AG04450 (cell line): Measurements from ENCODE around the gene NOL12. TPM values are rescaled to one million over a fixed set of nuclear protein-coding genes. Genes with fewer than 3 reads are reported as not detected.

Experiments used
- CTCF ChIA-PET: fragments of 300-600, 350-600 bp; formaldehyde crosslinking; extraction: SDS; loops from one replicate; lab custom pipeline; 2022; ENCODE audit warnings: antibody characterized with exemption, inconsistent platforms; lab: Charles Lee
- POLR2A ChIA-PET: fragments of 350-600 bp; formaldehyde crosslinking; extraction: SDS; loops from one replicate; lab custom pipeline; 2021; ENCODE audit warnings: antibody characterized with exemption, inconsistent platforms; lab: Yijun Ruan, JAX
- DNase-seq: peaks from one replicate; pipeline ENCODE4 v3.0.0-alpha.2; 2011; ENCODE audit warnings: low read depth, low spot score
- H3K27ac ChIP-seq: one replicate; pipeline ENCODE4 v1.5.1; 2012; ENCODE audit warnings: low read depth, low read length, control low read depth
- H3K27me3 ChIP-seq: one replicate; pipeline ENCODE4 v1.6.0; 2012; ENCODE audit warnings: low read length; ENCODE audit not compliant: control insufficient read depth, insufficient read depth
- H3K4me3 ChIP-seq: 2 replicates; pipeline ENCODE4 v1.5.1; 2011; ENCODE audit warnings: mild to moderate bottlenecking, low read depth, low read length, control low read depth
- H3K9me3 ChIP-seq: 2 replicates; pipeline ENCODE4 v1.5.1; 2012; ENCODE audit warnings: low read length; ENCODE audit not compliant: control insufficient read depth, insufficient read depth
- CTCF ChIP-seq: IDR thresholded peaks from 2 replicates; pipeline ENCODE4 v1.5.1; 2011; ENCODE audit warnings: low read depth, low read length, control low read depth, inconsistent platforms
- polyA plus RNA-seq: library from polyadenylated mRNA; depleted of rRNA; stranded (reverse); fragments of >200 nt; gene quantifications from 2 replicates; pipeline ENCODE4 v1.2.3, GENCODE V29; 2011

NOL12 gene
- polyA plus RNA-seq, 1 experiment, result 11.8 TPM

GRCh38 chr22:37663521-37664140, 22.5 kb upstream of the NOL12 start:
- ChIA-PET CTCF (interaction anchor here (0.7 to 2.1 kb wide), 4 partner anchors 13 to 55 kb away, joined by 3 to 11 read pairs (median 8); no protein-coding TSS in a partner anchor), POLR2A (interaction anchor here (0.6 to 3.9 kb wide), 6 partner anchors 12 to 144 kb away, joined by 3 to 38 read pairs (median 9); partner anchors contain the start of gene LGALS1)
- Histone ChIP-seq H3K27me3 (no peaks in the 10 kb centered on the region), H3K9me3 (no peaks in the 10 kb centered on the region; the same call in 1 of the 2 replicates), H3K27ac (peak overlapping the region; percentile 21), H3K4me3 (no peak overlapping the region)
- TF ChIP-seq CTCF, result no peak
- DNase-seq, result no peak

GRCh38 chr22:37664249-37665101, 21.7 kb upstream of the NOL12 start:
- Histone ChIP-seq H3K9me3 (no peaks in the 10 kb centered on the region; the same call in 1 of the 2 replicates), H3K27ac (peak overlapping the region; percentile 21), H3K4me3 (no peak overlapping the region), H3K27me3 (no peaks in the 10 kb centered on the region)
- no peak for TF ChIP-seq CTCF
- CTCF ChIA-PET, result interaction anchor here (0.7 to 2.1 kb wide), 3 partner anchors 12 to 56 kb away, joined by 3 to 11 read pairs (median 6); no protein-coding TSS in a partner anchor
- POLR2A ChIA-PET, result interaction anchor here (0.6 to 3.9 kb wide), 5 partner anchors 11 to 144 kb away, joined by 3 to 38 read pairs (median 7); partner anchors contain the start of gene LGALS1
- no peak for DNase-seq

GRCh38 chr22:37665487-37665886, 20.7 kb upstream of the NOL12 start:
- H3K9me3 ChIP-seq, result no peaks in the 10 kb centered on the region; the same call in 1 of the 2 replicates
- no peaks in the 10 kb centered on the region for H3K27me3 ChIP-seq
- ChIA-PET POLR2A (no interaction called here), CTCF (no interaction called here)
- no peak overlapping the region for H3K4me3 ChIP-seq
- DNase-seq, result no peak
- no peak for TF ChIP-seq CTCF
- no peak overlapping the region for H3K27ac ChIP-seq

- Histone ChIP-seq H3K27me3 (no peaks in the 10 kb centered on the region), H3K4me3 (no peak overlapping the region), H3K9me3 (no peaks in the 10 kb centered on the region; the same call in 1 of the 2 replicates), H3K27ac (peak overlapping the region; percentile 70)
- no peak for TF ChIP-seq CTCF
- ChIA-PET CTCF (interaction anchor here (1.1 kb wide), 1 partner anchor 12 kb away, joined by 3 read pairs; no protein-coding TSS in a partner anchor), POLR2A (interaction anchor here (0.8 to 1.3 kb wide), 4 partner anchors 8 to 71 kb away, joined by 4 to 10 read pairs (median 4); partner anchors contain the start of gene PDXP)
- no peak for DNase-seq
These were observed 16.6 kb upstream of the NOL12 start for GRCh38 chr22:37669586-37669985.
